Tibial artery (tissue), 4 donors: ENCODE results near the gene LRRC7.
"Not testable (repeated sequence)": the region's sequence is repeated elsewhere in the genome, so short reads cannot be mapped to it uniquely, and the experiment has no call there.

ENCODE experiments used
- DNase-seq, 2 donors: peaks; one replicate each; pipeline ENCODE4 v3.0.0-alpha.2; 2019
- H3K27ac ChIP-seq, 2 donors: fragments of 200-600 bp; sonication (generic) in 1 of 2; 1 replicate in 1 of 2; 2 replicates in 1 of 2; pipeline ENCODE4 v1.5.1; 2018 to 2019; ENCODE audit warnings: mild to moderate bottlenecking in 1 of 2
- H3K27me3 ChIP-seq, 2 donors: fragments of 200-600 bp; sonication (generic) in 1 of 2; one replicate each; pipeline versions ENCODE4 v1.5.1 to v1.6.0; 2016 to 2019
- H3K36me3 ChIP-seq, 3 donors: fragments of 200-600 bp; sonication (generic) in 2 of 3; one replicate each; pipeline ENCODE4 v1.5.1; 2016 to 2019; ENCODE audit warnings: mild to moderate bottlenecking in 2 of 3
- H3K4me1 ChIP-seq, 4 donors: fragments of 200-600 bp; sonication (generic) in 2 of 4; 1 replicate in 3 of 4; 2 replicates in 1 of 4; pipeline ENCODE4 v1.5.1; 2016 to 2019
- H3K4me3 ChIP-seq, 2 donors: fragments of 200-600 bp; sonication (generic) in 1 of 2; 1 replicate in 1 of 2; 2 replicates in 1 of 2; pipeline ENCODE4 v1.5.1; 2018 to 2019; ENCODE audit warnings: mild to moderate bottlenecking in 2 of 2
- H3K9me3 ChIP-seq, 3 donors: fragments of 200-600 bp; sonication (generic) in 1 of 3; one replicate each; pipeline ENCODE4 v1.5.1; 2016 to 2019
- intact Hi-C: fragments of 100-400 bp; cut with DNase I; formaldehyde crosslinking; loops from one replicate; pipeline ENCODE4 v1.15.0; 2023; ENCODE audit warnings: low total_unique reads
- TF ChIP-seq, protein P1 (sequence below), 2 experiments: fragments of 200-600 bp in 1 of 2; fragments of 450-650 bp in 1 of 2; IDR thresholded peaks; one replicate each; pipeline ENCODE4 v1.5.1; 2017 to 2019; ENCODE audit warnings: antibody characterized with exemption in 2 of 2, mild to moderate bottlenecking in 1 of 2, moderate library complexity in 1 of 2

The LRRC7 gene

DNA sequence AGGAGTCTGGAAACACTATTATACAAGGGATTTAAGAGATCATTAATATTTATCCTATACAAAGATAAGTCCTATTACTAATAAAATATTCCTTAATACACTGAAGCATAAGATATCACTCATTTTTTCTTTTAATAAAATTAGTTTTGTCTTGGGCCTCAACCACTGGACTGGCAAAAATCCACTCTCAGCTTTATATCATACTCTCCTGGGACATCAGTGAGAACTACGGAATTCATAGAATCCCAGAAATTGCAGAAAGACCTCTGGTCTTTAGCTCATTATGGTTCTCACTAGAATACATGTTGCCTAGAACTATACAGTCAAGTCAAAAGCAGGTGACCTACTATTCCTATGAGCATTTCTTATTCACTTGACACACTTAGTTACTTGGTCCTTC is 352.7 kb downstream of the LRRC7 start:
- peaks cover 0 to 4% (median under 1%) of the 10 kb centered on the region in 4 donors for H3K4me1 ChIP-seq
- no peak overlapping the region for H3K27ac ChIP-seq
- no peaks in the 10 kb centered on the region for H3K27me3 ChIP-seq
- TF ChIP-seq, protein P1, sequence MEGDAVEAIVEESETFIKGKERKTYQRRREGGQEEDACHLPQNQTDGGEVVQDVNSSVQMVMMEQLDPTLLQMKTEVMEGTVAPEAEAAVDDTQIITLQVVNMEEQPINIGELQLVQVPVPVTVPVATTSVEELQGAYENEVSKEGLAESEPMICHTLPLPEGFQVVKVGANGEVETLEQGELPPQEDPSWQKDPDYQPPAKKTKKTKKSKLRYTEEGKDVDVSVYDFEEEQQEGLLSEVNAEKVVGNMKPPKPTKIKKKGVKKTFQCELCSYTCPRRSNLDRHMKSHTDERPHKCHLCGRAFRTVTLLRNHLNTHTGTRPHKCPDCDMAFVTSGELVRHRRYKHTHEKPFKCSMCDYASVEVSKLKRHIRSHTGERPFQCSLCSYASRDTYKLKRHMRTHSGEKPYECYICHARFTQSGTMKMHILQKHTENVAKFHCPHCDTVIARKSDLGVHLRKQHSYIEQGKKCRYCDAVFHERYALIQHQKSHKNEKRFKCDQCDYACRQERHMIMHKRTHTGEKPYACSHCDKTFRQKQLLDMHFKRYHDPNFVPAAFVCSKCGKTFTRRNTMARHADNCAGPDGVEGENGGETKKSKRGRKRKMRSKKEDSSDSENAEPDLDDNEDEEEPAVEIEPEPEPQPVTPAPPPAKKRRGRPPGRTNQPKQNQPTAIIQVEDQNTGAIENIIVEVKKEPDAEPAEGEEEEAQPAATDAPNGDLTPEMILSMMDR (IDR thresholded peaks at IDR 0.05), result no peak
- H3K4me3 ChIP-seq, result no peak overlapping the region
- intact Hi-C loops, result no loop called here
- no peaks in the 10 kb centered on the region for H3K36me3 ChIP-seq
- DNase-seq, result no peak
- no peaks in the 10 kb centered on the region for H3K9me3 ChIP-seq

DNA sequence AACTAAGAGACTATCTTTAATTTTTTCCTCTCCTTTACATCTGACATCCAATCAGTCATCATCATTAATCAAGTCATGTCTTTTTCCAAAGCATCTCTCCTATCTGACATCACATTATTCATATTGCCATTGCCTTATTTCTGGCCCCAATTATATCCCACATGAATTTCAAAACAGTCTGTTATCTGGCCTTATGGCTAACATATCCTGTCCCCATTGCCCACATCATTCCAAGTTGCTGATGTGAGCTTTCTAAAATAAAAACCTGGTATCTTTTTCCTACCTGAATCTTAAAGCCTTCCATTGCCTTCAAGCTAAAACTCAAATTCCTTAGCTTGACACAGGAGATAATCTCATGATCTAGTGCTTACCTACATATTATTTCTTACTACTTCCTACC is 353.8 kb downstream of the LRRC7 start:
- no peak overlapping the region for H3K27ac ChIP-seq
- no peak overlapping the region for H3K4me3 ChIP-seq
- H3K36me3 ChIP-seq, result no peaks in the 10 kb centered on the region
- H3K9me3 ChIP-seq, result no peaks in the 10 kb centered on the region
- intact Hi-C loops, result no loop called here
- TF ChIP-seq, protein P1 (IDR thresholded peaks at IDR 0.05), result no peak
- no peaks in the 10 kb centered on the region for H3K27me3 ChIP-seq
- no peak for DNase-seq
- H3K4me1 ChIP-seq, result no peaks in the 10 kb centered on the region

DNA sequence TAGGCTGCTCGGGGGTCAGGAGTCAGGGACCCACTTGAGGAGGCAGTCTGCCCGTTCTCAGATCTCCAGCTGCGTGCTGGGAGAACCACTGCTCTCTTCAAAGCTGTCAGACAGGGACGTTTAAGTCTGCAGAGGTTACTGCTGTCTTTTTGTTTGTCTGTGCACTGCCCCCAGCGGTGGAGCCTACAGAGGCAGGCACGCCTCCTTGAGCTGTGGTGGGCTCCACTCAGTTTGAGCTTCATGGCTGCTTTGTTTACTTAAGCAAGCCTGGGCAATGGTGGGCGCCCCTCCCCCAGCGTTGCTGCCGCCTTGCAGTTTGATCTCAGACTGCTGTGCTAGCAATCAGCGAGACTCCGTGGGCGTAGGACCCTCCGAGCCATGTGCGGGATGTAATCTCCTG is 360.5 kb downstream of the LRRC7 start:
- H3K27ac ChIP-seq, intact Hi-C loops, DNase-seq, H3K27me3 ChIP-seq, H3K4me1 ChIP-seq, H3K4me3 ChIP-seq, H3K9me3 ChIP-seq, H3K36me3 ChIP-seq: not testable (repeated sequence)

DNA sequence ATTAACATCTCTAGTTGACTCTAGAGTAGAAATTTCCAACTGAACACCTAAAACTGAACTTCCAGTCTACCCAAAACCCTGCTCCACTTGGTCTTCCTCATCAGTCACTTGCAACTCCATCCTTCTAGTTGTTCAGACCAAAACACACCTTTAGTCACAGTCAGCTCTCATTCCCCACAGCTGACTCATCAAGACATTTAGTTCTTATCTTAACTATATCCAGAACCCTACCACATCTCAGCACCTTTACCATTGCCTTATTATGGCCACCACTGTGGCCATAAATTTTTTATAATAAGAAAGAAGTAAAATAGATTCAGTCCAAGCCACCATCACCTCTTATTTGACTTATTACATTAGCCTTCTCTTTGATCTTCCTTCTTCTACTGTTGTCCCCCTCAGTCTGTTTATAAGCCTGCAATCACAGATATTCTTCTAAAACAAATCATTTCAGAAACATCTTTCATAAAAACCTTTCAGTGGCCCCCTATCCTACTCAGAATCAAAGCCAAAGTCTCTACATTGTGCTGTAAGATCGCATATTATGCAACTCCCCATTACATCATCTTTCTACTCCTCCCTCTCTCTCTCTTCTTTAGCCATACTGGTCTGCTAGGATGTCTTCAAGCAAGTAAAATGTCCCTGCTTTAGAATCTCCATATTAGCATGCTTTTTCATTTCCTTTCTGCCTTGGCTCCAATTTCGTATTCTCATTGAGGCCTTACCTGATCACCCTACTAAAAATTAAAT is 361.8 kb downstream of the LRRC7 start:
- H3K27ac ChIP-seq, result no peak overlapping the region
- H3K9me3 ChIP-seq, result no peaks in the 10 kb centered on the region
- no peak overlapping the region for H3K4me3 ChIP-seq
- H3K27me3 ChIP-seq, result no peaks in the 10 kb centered on the region
- H3K36me3 ChIP-seq, result no peaks in the 10 kb centered on the region
- H3K4me1 ChIP-seq, result no peaks in the 10 kb centered on the region
- TF ChIP-seq, protein P1 (IDR thresholded peaks at IDR 0.05), result no peak
- intact Hi-C loops, result no loop called here
- no peak for DNase-seq

DNA sequence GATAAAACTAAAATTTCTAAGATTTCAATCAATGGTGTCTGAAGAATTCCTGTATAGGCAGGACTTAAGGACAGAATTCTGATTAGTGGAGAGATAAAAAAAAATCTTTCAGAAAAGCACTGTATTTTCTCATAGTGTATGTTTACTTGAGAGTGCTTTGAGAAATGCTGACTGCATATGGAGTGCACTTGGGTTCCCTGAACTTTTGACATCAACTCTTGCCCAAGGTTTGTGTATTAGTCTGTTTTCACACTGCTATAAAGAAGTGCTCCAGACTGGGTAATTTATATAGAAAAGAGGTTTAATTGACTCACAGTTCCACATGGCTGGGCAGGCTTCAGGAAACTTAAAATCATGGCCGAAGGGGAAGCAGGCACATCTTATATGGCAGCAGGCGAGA is 362.7 kb downstream of the LRRC7 start:
- intact Hi-C loops, result no loop called here
- no peak for DNase-seq
- H3K36me3 ChIP-seq, result no peaks in the 10 kb centered on the region
- no peaks in the 10 kb centered on the region for H3K9me3 ChIP-seq
- no peak overlapping the region for H3K4me3 ChIP-seq
- TF ChIP-seq, protein P1 (IDR thresholded peaks at IDR 0.05), result no peak
- no peaks in the 10 kb centered on the region for H3K4me1 ChIP-seq
- no peaks in the 10 kb centered on the region for H3K27me3 ChIP-seq
- no peak overlapping the region for H3K27ac ChIP-seq

DNA sequence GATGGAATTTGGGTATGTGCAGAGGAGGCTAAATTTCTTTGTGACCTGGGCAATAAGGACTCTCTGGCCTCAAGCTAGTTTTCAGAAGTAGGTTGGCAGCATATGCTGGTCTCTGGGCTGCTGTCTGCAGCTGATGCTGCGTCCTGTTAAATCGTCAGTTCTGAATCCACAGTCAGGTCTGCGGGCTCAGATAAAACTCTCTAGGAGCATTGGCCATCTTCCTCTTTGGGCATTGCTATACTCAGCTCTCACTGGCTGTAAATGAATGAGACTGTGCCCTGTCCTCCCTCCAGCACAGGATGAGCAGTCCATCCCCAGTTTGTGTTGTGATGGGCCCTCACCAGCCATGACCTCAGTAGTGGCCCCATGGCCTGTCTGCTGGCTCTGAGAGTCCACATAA is 365.0 kb downstream of the LRRC7 start:
- Histone ChIP-seq H3K4me1 (no peaks in the 10 kb centered on the region), H3K27me3 (no peaks in the 10 kb centered on the region), H3K36me3 (no peaks in the 10 kb centered on the region), H3K27ac (no peak overlapping the region), H3K4me3 (no peak overlapping the region), H3K9me3 (no peaks in the 10 kb centered on the region)
- TF ChIP-seq, protein P1 (IDR thresholded peaks at IDR 0.05), result no peak
- intact Hi-C loops, result no loop called here
- no peak for DNase-seq
